GM19463 (cell line): ENCODE results near the gene RAI14.

Source experiments
- ATAC-seq: cut with Tn5 transposase; IDR thresholded peaks from one replicate; pipeline ENCODE4 v1.9.1; 2021; ENCODE audit warnings: mild to moderate bottlenecking, moderate library complexity; ENCODE audit not compliant: unreplicated experiment

RAI14 gene

DNA sequence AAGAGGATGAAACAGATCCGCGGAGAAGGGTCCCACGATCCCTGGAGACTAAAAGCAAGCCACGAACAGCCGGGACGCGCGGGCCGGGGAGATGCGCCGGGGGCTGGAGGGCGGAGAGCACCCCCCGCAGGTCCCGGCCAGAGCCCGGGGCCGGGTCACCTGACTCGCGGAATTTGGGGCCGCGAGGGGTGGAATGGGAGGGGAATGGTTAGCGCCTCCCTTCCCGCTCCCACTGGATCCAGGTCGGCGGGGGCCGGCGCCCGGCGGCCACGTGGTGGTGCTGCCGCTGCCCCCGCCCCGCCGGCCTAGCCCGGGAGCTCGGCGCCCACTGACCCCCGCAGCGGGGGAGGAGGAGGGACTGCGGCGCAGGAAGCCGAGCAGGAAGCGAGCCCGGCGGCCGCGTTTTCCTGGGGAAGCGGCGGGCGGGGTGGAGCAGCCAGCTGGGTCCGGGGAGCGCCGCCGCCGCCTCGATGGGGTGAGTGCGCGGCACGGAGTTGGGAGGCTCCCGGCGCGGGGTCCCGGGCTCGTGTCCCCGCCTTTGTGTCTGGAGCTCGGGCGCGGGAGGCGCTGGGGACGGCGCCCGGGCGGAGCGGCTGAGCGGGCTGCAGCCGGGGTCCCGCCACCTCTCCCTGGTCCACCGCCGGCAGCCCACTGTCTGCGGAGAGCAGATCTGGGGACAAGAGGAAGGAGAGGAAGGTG, at the start of gene RAI14:
Gene RAI14, plus strand, starts transcription at position 328 of the 699 bp plus-strand sequence. CDS start 30,592 bp downstream, outside the sequence.
- no peak for ATAC-seq

DNA sequence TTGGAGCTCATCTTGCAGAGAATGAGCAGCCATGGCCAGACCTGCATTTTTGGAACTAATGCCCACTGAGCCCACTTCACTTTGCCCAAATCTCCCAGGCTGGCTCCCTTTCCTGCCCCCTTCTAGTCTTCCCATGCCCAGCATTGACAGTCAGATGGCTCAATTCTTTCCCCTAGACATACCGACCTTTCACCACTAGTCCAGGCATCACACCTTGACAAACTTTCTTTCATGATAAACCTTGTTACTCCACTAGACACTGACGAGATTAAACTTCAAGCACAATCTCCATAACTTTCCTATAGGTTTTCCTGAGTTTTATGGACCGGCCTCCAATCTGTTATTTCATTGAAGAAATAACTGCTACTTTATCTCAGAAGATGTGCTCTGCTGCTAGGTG, 47.8 kb upstream of the RAI14 start:
- no peak for ATAC-seq

DNA sequence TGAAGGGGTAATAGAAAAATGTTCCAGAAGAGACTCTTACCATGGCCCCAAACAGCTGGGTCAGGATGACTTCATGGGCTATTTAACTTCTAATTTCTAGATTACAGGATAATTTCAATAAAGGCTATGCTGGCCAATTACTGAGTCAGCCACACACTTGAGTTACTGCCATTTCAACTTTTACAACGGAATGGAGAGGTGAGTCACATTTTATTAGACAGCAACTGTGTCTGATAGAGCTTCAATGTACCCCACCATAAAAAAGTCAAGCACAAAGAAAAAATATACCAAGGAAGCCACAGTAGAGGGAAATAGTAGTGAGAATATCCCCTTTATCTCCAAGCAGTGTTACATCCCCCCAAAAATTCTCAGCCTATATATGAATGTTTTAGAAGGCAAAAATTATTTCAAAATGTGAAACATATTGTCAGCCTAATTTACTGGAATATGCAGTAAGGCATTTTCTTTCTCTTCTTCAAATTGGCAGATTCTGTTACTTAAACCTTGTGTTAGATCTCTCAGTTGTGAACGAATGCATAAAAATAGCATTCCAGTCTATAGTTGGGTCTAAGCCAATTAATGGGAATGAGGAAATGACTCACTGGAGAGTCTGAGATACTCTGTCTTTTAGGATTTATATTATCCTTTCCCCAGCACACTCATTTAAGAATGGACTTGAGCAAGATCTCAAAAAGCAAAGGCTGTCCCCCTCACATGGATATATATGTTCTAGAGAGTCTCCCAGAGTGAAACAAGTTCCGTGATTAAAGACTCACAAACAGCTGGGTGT, 47.1 kb upstream of the RAI14 start:
- no peak for ATAC-seq

DNA sequence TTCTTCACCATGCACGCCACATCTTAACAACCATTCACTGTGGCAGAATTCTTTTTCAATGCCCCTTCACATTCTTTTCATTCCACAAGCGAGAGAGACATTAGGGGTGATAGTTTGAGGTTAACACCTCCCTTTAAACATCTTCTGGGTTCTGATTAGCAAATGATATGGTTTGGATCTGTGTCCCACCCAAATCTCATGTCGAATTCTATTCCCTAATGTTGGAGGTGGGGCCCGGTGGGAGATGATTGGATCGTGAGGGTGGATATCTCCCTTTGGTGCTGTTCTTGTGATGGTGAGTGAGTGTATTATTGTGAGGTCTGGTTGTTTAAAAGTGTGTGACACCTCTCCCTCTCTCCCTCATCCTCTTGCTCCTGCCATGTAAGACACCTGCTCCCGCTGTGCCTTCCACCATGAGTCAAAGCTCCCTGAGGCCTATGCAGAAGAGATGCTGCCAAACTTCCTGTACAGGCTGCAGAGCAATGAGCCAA, 46.1 kb upstream of the RAI14 start:
- ATAC-seq = no peak

DNA sequence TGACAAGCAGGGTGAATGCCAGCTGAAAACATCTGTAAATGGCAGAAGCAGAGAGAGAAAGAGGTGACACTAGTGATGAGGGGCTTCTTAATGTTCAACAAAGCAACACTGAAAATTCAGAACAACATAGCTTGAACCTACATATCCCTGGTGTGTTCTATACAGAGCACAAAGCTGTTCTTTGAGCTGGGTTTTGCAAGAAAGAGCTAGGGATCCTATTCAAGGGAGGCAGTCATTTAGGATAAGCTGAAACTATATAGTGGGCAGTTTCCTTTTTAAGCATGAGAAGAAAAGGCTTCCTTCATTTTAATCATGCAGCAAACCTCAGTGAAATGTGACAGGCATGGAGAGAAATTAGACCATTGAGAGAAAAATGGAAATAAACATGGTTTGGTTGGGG, 45.6 kb upstream of the RAI14 start:
- ATAC-seq = no peak

DNA sequence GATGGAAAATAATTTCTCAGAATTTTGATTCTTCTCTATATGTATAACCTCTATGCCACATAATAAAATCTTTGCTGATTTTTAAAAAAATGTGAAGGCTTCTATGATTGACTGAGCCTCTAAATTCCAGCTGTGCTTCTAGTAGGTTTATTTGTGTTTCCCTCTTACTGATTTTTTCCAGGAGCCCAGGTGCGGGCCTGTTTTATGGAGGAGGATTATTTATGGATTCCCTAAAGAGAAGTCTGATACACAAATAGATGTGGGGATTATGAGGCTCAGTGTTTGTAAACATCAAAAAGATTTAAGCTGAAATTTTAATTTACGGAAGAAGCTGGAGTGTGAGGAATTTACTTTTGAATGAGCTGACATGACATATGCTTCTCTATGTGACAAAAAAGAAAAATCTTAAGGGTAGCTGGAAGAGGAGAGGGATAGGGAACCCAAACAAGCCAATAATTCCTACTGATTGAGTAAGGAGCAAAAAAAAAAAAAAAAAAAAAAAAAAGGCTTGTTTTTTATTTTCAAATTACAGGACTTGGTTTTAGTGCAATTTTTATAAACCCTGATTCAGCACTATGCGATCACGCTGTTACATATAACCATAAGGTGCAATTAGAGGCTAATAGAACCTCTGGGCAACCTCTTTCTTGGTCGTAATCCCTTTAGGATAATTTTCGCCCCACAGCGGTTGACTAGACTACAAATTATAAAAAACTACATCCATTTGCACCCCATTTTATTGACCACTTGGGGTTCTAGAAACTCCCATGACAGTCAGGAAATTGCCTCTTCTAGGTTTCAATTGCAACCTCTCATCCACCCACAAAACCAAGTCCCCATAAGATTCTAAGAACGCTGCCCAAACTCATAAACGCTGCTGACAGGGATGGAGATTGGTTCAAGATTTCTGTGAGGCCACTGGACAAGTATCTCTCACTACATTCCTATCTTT, 44.4 kb upstream of the RAI14 start:
- no peak for ATAC-seq

DNA sequence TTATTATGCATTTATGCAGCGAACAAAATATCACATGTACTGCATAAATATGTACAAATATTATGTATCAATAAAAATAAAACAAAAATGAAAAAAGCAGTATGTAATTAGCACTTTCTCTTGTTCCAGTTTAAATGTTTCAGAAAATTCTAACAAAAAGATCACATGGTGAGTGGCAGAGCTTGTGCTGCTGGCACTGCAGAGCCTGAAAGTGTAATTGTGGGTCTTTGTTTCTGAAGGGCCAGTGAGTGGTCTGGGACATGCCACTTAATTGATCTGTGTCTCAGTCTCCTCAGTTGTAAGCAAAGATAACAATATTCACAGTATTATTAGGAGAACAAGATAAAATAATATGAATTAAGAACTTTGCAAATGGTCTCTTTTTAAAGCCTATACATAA, 39.5 kb upstream of the RAI14 start:
- no peak for ATAC-seq

DNA sequence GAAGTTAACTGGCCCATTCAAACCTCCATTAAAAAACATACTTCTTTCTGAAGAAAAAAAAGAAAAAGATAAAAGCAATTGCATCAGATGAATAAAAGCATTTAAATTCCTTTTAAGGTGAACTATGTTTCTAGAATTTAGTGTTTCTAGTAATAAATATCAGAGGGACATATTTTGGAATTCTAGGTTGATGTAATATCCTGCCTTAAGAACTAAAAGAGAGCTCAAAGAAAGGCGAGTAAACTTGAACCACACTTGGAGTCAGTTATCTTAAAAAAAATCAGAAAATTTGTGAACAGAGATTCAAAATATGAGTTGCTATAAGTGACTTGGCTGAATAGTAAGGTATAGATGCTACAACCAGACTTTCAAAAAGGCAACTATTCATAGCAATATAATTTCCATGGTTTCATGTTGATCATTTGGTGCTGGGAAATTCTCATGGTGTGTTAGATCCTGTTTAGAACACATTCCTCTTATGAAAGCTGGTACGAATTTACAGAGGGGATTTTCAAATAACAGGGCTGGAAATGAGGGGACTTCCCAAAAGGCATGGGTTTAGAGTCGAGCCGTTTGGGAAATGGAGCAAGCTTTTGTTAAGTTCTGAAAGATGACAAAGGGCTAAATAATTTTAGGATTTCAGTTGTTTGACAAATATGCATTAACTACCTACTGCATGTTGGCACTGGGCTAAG, 37.6 kb upstream of the RAI14 start:
- no peak for ATAC-seq

DNA sequence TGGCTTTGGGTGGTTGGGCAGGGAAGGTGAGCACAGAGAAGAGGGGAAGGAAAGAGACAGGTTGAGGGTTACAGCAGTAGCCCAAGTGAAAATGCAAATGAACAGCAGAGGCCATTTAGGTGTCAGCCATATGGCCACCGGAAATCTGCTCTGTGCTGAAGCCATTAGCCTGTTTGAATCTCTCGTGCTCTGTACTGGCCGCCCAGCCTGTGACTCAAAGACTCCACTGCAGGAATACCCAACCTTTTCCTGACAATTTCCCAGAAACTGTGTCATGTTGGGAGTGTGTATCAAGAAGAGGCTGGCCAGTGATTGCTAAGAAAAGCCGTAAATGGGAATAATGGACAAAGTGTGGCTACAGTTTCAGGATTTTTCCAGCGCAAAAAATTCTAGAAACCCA, 35.9 kb upstream of the RAI14 start:
- ATAC-seq = no peak

DNA sequence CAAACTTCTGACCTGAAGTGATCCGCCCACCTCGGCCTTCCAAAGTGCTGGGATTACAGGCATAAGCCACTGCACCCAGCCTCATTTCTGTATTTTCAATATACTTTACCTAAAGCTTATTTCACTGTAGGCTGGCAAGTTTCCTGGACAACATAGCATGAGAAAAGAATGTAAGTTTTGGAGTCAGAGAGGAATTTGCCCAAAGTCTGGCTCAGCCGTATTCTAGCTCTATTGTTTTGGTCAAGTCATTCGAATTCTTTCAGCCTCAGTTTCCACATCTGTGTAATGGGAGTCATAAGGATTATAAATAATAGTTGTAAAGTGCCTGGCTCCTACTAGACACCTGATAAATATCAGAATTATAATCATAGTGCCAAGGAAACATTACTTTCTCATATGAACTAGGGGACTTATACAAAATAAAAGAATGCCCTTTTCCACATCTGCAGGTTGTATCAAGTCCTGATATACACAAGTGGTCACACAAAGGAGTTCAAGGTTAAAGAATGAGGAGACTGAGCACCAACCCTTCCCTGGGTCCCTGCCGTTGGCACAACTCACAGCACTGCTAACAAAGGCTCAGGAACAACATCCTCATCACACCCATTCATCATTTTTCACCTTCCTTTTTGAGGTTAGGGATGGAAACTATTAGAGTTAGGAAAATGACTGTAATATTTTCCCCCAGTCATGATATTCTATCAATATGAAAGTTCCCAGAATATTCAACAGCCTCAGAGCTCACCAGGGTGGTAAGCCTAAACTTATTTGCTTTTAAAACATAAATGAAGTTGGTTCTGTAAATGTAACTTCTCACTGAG, 34.6 kb upstream of the RAI14 start:
- ATAC-seq = no peak

DNA sequence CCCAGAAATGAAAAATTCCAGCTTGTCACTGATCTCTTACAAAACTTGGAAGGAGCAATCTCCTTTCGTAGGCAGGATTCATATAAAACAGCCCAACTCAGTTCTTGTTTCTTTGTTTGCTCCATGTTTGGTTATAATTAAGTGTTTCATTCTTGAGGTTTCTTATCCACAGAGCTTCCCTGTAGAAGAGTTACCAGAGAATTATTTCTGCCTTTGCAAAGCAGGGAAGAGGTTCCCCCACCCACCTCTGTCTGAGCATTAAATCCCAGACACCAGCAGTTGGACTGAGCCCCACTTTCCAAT, 34.1 kb upstream of the RAI14 start:
- ATAC-seq = no peak

DNA sequence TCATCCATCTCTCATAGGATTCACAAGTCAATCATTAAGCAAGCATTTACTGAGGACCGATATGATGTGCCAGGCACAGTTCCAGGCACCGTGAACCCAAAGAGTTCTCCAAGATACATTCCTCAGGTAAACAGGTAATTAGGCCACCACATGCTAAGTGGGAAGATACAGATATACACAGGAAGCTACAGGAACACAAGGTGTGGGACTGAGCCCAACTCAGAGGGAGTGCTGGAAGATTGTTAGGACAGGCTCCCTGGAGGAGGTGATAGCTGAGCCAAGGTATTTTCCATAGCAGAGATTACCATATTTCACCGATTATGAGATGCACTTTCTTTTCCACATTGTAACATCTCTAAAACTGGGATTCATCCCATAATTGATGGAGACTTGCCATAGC, 31.4 kb upstream of the RAI14 start:
- no peak for ATAC-seq

DNA sequence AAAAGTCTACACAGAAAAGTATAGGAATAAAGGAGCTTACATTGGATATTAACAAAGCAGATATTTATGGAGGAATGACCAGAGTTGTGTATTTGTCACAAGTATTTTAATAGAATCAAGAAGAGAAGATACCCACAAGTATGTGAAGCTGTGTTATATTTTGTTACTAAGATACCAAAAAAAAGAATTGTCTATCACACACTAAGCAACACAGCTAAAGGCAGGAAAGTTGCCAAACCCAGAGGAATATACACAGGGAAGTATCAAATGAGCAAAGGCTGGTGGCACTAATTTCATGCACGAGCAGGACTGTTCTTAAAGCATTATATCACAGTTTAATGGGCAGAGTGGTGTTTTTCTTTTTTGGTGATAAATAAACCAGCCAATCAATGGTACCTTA, 30.9 kb upstream of the RAI14 start:
- ATAC-seq = no peak

DNA sequence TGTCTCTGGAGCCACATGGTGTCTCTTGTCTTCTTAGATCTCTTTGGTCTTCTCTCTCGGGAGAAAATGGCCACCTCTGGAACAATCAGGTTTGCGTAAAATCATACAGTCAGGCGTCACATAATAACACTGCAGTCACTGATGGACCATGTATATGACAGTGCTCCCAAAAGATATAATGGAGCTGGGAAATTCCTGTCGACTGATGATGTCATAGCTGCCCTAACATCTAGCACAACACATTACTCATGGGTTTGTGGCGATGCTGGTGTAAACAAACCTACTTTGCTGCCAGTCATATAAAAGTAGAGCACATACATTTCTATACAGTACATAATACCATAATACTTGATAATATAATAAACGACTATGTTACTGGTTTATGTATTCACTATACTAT, 30.1 kb upstream of the RAI14 start:
- no peak for ATAC-seq

DNA sequence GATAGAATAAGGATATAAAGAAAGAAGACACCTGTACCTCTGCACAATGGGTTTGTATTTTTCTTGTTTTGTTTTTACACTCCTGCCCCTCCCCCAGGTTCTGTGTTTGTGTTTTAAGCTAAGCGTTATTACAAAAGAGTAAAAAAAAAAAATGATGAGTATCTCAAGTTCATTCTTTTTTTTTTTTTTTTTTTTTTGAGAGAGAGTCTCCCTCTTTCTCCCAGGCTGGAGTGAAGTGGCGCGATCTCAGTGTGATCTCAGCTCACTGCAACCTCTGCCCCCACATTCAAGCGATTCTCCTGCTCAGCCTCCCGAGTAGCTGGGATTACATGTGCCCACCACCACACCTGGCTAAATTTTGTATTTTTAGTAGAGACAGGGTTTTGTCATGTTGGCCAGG, 29.4 kb upstream of the RAI14 start:
- ATAC-seq = no peak

DNA sequence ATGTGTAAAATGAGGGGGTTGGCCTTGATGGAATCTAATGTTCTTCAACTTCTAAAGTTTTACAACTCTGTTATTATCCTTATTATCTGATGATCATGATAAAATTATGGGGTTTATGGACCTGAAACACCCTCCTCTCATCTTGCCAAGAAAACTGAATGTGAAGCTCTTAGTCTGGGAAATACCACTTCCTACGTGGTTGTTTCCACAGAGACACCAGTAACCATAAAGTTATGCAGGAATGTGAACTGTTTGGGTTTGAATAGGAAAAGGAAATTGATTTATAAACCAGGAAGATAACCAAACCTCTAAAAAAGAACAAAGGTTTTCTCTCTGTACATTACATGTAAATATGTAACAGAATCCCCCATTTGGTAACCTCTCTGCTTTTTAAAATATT, 28.3 kb upstream of the RAI14 start:
- no peak for ATAC-seq

DNA sequence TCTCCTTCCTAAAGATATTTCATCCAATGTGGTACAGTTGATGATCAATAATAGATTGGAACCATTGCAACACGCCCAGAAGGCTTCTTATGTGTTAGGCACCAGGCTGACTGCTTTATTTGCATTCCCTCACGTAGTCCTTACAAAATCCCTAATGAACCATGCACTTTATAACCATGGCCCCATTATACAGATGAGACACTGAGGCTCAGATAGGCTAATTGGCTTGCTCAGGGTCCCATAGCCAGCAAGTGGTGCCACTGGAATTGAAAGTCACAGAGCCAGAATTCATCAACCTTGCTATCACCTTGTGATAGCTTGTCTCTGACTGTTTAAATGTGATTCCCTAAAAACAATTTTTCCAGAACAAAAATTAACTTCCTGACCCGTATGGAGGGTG, 27.8 kb upstream of the RAI14 start:
- no peak for ATAC-seq

DNA sequence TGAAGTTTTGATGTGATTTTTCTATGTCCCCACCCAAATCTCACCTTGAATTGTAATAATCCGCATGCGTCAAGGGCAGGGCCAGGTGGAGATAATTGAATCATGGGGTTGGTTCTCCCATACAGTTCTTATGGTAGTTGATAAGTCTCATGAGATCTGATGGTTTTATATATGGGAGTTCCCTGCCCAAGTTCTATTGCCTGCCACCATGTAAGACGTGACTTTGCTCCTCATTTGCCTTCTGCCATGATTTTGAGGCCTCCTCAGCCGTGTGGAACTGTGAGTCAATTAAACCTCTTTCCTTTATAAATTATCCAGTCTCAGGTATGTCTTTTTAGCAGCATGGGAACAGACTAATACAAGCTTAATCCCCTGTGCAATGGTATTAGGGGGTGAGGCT, 25.5 kb upstream of the RAI14 start:
- no peak for ATAC-seq

DNA sequence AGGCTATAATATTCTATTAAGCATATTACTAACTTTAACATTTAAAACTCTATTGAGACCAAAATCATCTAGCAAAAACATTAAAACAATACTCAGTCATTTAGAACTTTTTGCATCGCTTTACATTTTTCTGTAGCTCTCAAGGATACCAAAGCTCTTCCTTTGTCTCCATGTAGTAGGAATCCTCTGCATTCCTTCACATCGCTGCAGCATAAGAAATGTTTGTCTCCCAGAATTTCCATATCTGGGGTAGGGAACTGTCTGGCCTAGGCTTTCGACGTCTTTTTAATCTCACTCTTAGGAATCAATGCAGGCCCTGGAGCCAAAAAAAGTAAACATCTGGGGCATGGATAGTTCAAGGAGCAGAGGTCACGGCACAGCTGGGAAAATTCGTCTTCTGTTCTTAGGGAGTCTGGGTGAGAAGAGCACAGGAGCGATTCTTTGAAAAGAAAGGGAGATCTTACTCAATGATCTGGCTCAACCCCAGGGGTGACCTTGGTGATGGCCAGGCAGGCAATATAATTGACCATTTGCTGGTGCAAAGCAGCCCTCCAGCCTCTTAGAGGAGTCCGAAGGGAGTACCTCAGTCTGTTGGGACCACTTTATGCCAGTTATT, 23.2 kb upstream of the RAI14 start:
- ATAC-seq = no peak
